CD14-positive monocyte (primary cell): ENCODE measurements around the gene SLC2A9. TPM values are rescaled to one million over a fixed set of nuclear protein-coding genes. Genes with fewer than 3 reads are reported as not detected.

ENCODE experiments used
- DNase-seq, 3 donors: peaks; one replicate each; pipeline ENCODE4 v3.0.0-alpha.2; 2011 to 2022
- H2AFZ ChIP-seq: 2 replicates; pipeline ENCODE4 v1.6.0; 2012; ENCODE audit warnings: mild to moderate bottlenecking, low read depth, low read length, inconsistent platforms; ENCODE audit not compliant: insufficient read depth, poor library complexity, severe bottlenecking
- H3K27ac ChIP-seq, 2 donors: 1 replicate in 1 of 2; 2 replicates in 1 of 2; pipeline ENCODE4 v1.5.1; 2012 to 2013; ENCODE audit warnings: low read length in 2 of 2, control low read depth in 1 of 2, inconsistent platforms in 1 of 2, low read depth in 1 of 2, mild to moderate bottlenecking in 1 of 2
- H3K27me3 ChIP-seq, 2 donors: one replicate each; pipeline versions ENCODE4 v1.6.0 to v1.6.1; 2011 to 2013; ENCODE audit warnings: low read length in 2 of 2; ENCODE audit not compliant: control insufficient read depth in 2 of 2, insufficient read depth in 2 of 2
- H3K36me3 ChIP-seq, 2 donors: replicated peaks in 1 of 2; 1 replicate in 1 of 2; 2 replicates in 1 of 2; pipeline versions ENCODE4 v1.5.1 to v1.6.1; 2012 to 2013; ENCODE audit warnings: low read length in 2 of 2, control low read depth in 1 of 2, inconsistent platforms in 1 of 2, mild to moderate bottlenecking in 1 of 2; ENCODE audit not compliant: insufficient read depth in 2 of 2, control insufficient read depth in 1 of 2
- H3K4me1 ChIP-seq, 2 donors: 1 replicate in 1 of 2; 2 replicates in 1 of 2; pipeline versions ENCODE4 v1.5.1 to v1.6.1; 2012 to 2013; ENCODE audit warnings: low read length in 2 of 2, control low read depth in 1 of 2, inconsistent platforms in 1 of 2, mild to moderate bottlenecking in 1 of 2, moderate library complexity in 1 of 2; ENCODE audit not compliant: insufficient read depth in 2 of 2, control insufficient read depth in 1 of 2
- H3K4me2 ChIP-seq: replicated peaks from 2 replicates; pipeline ENCODE3; 2012; ENCODE audit warnings: low read length, moderate library complexity, mild to moderate bottlenecking; ENCODE audit not compliant: poor library complexity, severe bottlenecking; ENCODE audit errors: extremely low read depth
- H3K4me3 ChIP-seq, 3 experiments: fragments of 200-600 bp in 1 of 3; sonication (generic) in 1 of 3; replicated peaks in 1 of 3; 1 replicate in 2 of 3; 2 replicates in 1 of 3; pipeline ENCODE4 v1.5.1; 2011 to 2013; ENCODE audit warnings: low read length in 3 of 3, mild to moderate bottlenecking in 3 of 3, control low read depth in 2 of 3, low read depth in 2 of 3, inconsistent platforms in 1 of 3, moderate library complexity in 1 of 3
- H3K79me2 ChIP-seq: 2 replicates; pipeline ENCODE4 v1.6.0; 2012; ENCODE audit warnings: mild to moderate bottlenecking, control low read depth, inconsistent platforms, low read length, moderate library complexity; ENCODE audit not compliant: insufficient read depth
- H3K9ac ChIP-seq: 2 replicates; pipeline ENCODE4 v1.6.0; 2017; ENCODE audit warnings: low read length, mild to moderate bottlenecking; ENCODE audit not compliant: insufficient read depth, poor library complexity, severe bottlenecking
- H3K9me3 ChIP-seq, 2 donors: replicated peaks in 1 of 2; 1 replicate in 1 of 2; 2 replicates in 1 of 2; pipeline versions ENCODE4 v1.5.1 to v1.6.1; 2012 to 2013; ENCODE audit warnings: low read length in 2 of 2, control low read depth in 1 of 2; ENCODE audit not compliant: control insufficient read depth in 1 of 2, insufficient read depth in 1 of 2
- H4K20me1 ChIP-seq: 2 replicates; pipeline ENCODE4 v1.6.0; 2012; ENCODE audit warnings: mild to moderate bottlenecking, low read length, control low read depth, moderate library complexity; ENCODE audit not compliant: insufficient read depth
- H3K27ac Mint-ChIP-seq, 7 donors: one replicate each; pipeline ENCODE4 v1.8.0; 2020; ENCODE audit warnings: mild to moderate bottlenecking in 7 of 7, mixed read lengths in 7 of 7, moderate library complexity in 6 of 7, inconsistent platforms in 2 of 7
- H3K27me3 Mint-ChIP-seq, 3 donors: one replicate each; pipeline ENCODE4 v1.8.0; 2021 to 2022; ENCODE audit warnings: low read depth in 3 of 3, mild to moderate bottlenecking in 3 of 3, mixed read lengths in 3 of 3, moderate library complexity in 3 of 3, inconsistent platforms in 1 of 3
- H3K36me3 Mint-ChIP-seq, 2 donors: one replicate each; pipeline ENCODE4 v1.8.0; 2020; ENCODE audit warnings: mixed read lengths in 2 of 2, inconsistent platforms in 1 of 2, mild to moderate bottlenecking in 1 of 2
- H3K4me1 Mint-ChIP-seq: one replicate; pipeline ENCODE4 v1.8.0; 2020; ENCODE audit warnings: mild to moderate bottlenecking, mixed read lengths
- H3K4me3 Mint-ChIP-seq, 2 donors: one replicate each; pipeline ENCODE4 v1.8.0; 2020; ENCODE audit warnings: mild to moderate bottlenecking in 2 of 2, mixed read lengths in 2 of 2, moderate library complexity in 1 of 2
- H3K9me3 Mint-ChIP-seq, 7 donors: one replicate each; pipeline ENCODE4 v1.8.0; 2020 to 2022; ENCODE audit warnings: mixed read lengths in 7 of 7, mild to moderate bottlenecking in 6 of 7, moderate library complexity in 6 of 7, inconsistent platforms in 2 of 7
- WGBS: methylation state at CpG from one replicate; pipeline ENCODE4 v1.1.5; 2013; ENCODE audit warnings: missing lambda C conversion rate; ENCODE audit not compliant: insufficient coverage; 5-methylcytosine and 5-hydroxymethylcytosine counted together
- intact Hi-C, 2 donors: fragments of 100-400 bp; cut with micrococcal nuclease; formaldehyde crosslinking; loops; one replicate each; pipeline versions ENCODE4 v1.15.0 to v1.15.1; 2023
- polyA plus RNA-seq, 3 donors: library from polyadenylated mRNA; depleted of rRNA in 1 of 3; unstranded in 2 of 3; stranded (reverse) in 1 of 3; fragments of 300-500 nt in 2 of 3; fragments of >200 nt in 1 of 3; fragmentation: Illumina TruSeq in 2 of 3; gene quantifications; 1 replicate in 2 of 3; 2 replicates in 1 of 3; pipeline ENCODE4 v1.2.3, GENCODE V29; 2012 to 2021
- TF ChIP-seq, protein P1 (sequence below): fragments of 200-600 bp; IDR thresholded peaks from one replicate; pipeline ENCODE4 v1.8.0; 2022; ENCODE audit warnings: antibody characterized with exemption, mild to moderate bottlenecking

SLC2A9 gene
- polyA plus RNA-seq, 3 donors, result 27.3 to 38.6 (median 34.7) TPM

DNA sequence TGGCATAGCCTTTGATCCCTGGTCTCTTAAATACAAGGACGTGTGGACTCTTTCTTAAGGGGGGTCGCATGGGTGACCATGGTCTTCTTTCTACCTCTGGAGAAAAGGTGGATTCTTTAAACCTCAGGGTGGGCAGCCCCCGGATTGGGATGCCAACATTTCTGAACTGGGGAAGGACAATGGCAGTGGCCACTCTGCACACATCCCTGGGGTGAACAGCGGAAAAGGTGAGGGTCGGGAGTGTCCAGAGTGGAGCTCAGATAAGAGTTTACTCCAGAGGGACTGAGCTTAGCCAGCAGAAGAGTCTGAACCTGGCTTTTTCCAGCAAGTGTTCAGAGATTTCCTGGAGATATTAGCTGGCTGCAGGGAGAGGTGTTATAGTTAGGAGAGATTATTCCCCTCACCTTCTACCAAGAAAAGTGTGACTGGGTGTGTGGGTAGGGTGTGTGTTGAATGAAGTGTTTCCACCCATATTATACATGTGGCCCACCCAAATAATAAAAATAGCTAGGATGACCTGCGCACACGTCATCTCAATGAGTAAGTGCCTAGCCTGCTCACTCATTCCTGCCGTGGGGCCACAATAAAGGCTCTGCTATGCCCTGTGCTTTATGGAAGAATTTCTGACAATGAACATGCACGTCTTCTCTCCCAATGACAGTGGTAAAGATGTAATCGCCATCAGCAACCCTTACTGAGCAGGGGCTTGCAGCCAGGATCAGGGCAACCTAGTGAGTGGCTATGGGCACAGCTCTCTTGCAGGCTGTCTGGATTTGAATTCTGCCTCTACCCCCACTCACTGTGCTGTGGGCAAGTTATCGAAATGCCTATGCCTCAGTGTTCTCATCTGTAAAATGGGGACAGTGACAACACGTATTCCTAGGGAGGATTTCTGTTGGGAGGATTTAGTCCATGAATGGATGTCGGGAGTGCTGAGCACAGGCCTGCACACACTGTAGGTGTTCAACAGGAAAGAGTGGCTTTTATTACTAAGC lies 76.6 kb downstream of the SLC2A9 start:
- Histone ChIP-seq H3K4me1 (no peaks in the 10 kb centered on the region), H4K20me1 (peaks cover 24% of the 10 kb centered on the region), H3K36me3 (peaks cover 74 to 100% of the 10 kb centered on the region in 2 donors), H3K9ac (no peak overlapping the region), H3K4me2 (no peak overlapping the region), H3K27me3 (no peaks in the 10 kb centered on the region), H3K79me2 (no peaks in the 10 kb centered on the region), H3K27ac (no peak overlapping the region), H2AFZ (no peak overlapping the region), H3K9me3 (no peaks in the 10 kb centered on the region), H3K4me3 (no peak overlapping the region)
- H3K4me3 Mint-ChIP-seq, result no peak overlapping the region
- no peaks in the 10 kb centered on the region for H3K4me1 Mint-ChIP-seq
- TF ChIP-seq, protein P1, sequence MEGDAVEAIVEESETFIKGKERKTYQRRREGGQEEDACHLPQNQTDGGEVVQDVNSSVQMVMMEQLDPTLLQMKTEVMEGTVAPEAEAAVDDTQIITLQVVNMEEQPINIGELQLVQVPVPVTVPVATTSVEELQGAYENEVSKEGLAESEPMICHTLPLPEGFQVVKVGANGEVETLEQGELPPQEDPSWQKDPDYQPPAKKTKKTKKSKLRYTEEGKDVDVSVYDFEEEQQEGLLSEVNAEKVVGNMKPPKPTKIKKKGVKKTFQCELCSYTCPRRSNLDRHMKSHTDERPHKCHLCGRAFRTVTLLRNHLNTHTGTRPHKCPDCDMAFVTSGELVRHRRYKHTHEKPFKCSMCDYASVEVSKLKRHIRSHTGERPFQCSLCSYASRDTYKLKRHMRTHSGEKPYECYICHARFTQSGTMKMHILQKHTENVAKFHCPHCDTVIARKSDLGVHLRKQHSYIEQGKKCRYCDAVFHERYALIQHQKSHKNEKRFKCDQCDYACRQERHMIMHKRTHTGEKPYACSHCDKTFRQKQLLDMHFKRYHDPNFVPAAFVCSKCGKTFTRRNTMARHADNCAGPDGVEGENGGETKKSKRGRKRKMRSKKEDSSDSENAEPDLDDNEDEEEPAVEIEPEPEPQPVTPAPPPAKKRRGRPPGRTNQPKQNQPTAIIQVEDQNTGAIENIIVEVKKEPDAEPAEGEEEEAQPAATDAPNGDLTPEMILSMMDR, result no peak
- H3K27me3 Mint-ChIP-seq, result peaks cover 0 to 2% (median 0%) of the 10 kb centered on the region in 3 donors
- peaks cover 75 to 84% of the 10 kb centered on the region in 2 donors for H3K36me3 Mint-ChIP-seq
- no peaks in the 10 kb centered on the region for H3K9me3 Mint-ChIP-seq
- intact Hi-C loops, result no loop called here
- H3K27ac Mint-ChIP-seq, result no peak overlapping the region
- no peak for DNase-seq
- 89% methylated on average over 8 of the region's 13 CpGs for WGBS

DNA sequence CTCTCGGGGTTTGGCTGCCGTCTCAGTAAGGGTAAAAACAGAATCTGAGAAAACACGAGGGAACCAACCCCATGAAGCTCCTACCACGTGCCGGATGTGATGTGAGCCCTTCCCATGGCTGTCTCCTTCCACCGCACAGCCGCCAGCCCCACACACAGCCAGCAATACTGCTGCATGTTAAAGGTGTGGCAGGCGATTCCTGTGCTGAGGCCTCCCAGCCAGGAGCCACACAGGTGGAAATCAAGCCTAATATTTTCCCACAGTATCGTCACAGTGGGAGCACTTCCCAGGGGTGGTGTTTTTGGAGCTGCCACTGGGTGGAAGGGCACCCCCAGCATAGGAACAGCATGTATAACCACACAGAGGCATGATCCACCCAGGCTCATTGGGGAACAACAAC lies 77.5 kb downstream of the SLC2A9 start:
- TF ChIP-seq, protein P1, result no peak
- Mint-ChIP-seq H3K27me3 (peaks cover 0 to 2% (median 0%) of the 10 kb centered on the region in 3 donors), H3K4me1 (no peaks in the 10 kb centered on the region), H3K27ac (peak overlapping the region in 2 of 7 donors; percentile 5 to 37), H3K9me3 (no peaks in the 10 kb centered on the region), H3K36me3 (peaks cover 77 to 89% of the 10 kb centered on the region in 2 donors), H3K4me3 (no peak overlapping the region)
- Histone ChIP-seq H4K20me1 (peaks cover 19% of the 10 kb centered on the region), H3K4me3 (no peak overlapping the region), H3K4me2 (no peak overlapping the region), H3K27me3 (no peaks in the 10 kb centered on the region), H2AFZ (no peak overlapping the region), H3K4me1 (no peaks in the 10 kb centered on the region), H3K9ac (no peak overlapping the region), H3K79me2 (no peaks in the 10 kb centered on the region), H3K27ac (no peak overlapping the region), H3K9me3 (no peaks in the 10 kb centered on the region), H3K36me3 (peaks cover 76 to 100% of the 10 kb centered on the region in 2 donors)
- WGBS, result 100% methylated on average over 4 of the region's 9 CpGs
- intact Hi-C loops, result no loop called here
- DNase-seq, result no peak
